Sciatic nerve (tissue), 2 donors: ENCODE measurements around the gene PLLP. TPM values are rescaled to one million over a fixed set of nuclear protein-coding genes. Genes with fewer than 3 reads are reported as not detected.

ENCODE experiments used
- ATAC-seq: fragments of 200-7000 bp; cut with Tn5 transposase; one replicate; pipeline ENCODE4 v1.9.1; 2020; ENCODE audit warnings: mild to moderate bottlenecking, moderate library complexity
- DNase-seq: peaks from one replicate; pipeline ENCODE4 v3.0.0-alpha.2; 2020; ENCODE audit warnings: low spot score
- intact Hi-C: fragments of 100-400 bp; cut with DNase I; formaldehyde crosslinking; loops from one replicate; pipeline ENCODE4 v1.14.2; 2022
- total RNA-seq: library from RNA; stranded (reverse); fragmentation: NEBNext Ultra II Directional; extraction: Animal tissue kit (Norgen Biotek cat#: 25700); gene quantifications from one replicate; pipeline ENCODE4 v1.2.1, GENCODE V29; 2021
- donor health status: DM: no; HTN: no; CAD: no.
- donor health status: DM: no; HTN: no; CAD: no.

Gene PLLP
- total RNA-seq, 1 donor from 2014 or later = 121 TPM

DNA sequence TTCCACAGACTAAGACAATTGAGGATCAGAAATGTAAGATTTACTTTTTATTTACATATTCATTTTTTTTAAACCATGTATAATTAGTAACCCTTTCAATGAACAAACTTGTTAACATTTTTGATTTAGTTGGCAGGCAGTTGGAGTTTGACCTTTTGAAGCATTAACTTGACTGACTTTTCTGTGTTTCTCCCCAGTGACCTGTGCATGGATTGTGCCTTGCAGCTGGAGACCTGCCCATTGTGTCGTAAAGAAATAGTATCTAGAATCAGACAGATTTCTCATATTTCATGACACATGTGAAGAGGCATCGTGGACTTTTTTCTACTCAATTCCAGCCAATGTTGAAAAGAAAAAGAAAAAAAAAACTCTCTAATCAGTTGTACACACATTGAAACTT is 45.8 kb downstream of the PLLP start:
- intact Hi-C loops = no loop called here
- ATAC-seq (no peak), DNase-seq (no peak)

- intact Hi-C loops = no loop called here
- no peak for ATAC-seq
Measured at GRCh38 chr16:57236022-57236350, 48.5 kb downstream of the PLLP start.

DNA sequence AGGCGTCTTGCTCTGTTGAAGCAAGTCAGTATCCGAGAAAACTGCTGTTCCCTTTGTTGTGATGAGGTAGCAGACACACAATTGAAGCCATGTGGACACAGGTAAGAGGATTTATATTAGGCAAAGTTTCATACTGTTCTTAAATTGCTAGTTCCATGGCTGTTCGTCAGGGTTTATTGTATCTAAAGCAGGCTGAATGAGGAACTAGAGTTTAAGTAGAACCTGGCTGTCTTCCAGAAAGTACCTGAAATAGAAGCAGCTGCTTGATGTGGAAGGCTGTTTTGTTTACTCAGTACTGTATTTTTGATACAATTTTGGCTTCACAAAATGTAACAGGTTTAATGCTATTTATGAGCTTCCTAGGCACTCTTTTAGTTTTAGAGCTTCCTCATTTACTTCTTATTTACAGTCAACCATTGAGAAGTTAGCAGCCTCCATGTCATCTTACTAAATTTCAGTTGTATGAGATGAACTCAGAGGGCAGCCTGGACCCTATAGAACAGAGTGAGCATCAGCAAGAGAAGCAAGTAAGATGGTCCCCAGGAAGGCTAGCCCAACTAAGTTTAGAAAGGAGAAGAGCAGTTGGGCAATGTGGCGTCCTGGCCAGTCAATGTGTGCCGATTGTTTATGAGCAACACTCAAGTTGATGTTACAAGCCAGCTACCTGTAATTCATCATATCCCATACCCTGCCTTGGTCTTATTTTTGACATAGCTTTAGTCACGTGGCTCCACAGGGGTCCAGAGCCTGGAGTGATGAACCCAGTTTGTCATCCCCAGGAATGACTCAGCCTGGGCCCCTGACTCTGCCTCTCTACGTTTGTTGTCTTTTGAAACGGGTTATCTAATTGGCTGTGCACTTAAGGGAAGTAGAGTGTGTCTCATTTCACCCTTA is 49.1 kb downstream of the PLLP start:
- no peak for DNase-seq
- intact Hi-C loops = no loop called here
- no peak for ATAC-seq

More at GRCh38 chr16:57236022-57236350, 48.5 kb downstream of the PLLP start:
- no peak for DNase-seq

DNA sequence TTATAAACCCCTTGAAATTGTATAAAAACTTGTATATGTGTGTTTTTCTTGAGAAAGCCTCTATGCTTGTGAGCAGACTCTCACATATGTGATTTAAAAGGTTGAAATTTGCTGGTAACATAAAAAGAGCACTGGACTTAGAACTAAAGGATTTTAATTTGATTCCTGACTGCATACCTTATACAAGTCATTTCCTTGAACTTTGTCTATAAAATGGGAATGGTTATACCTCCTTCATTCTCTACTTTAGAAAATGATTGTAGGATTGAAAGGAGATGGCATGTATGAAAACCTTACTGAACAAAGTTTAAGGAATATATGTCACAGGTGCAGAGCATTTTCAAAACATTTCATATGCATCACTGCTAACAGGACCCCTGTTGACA is 49.8 kb downstream of the PLLP start:
- intact Hi-C loops = no loop called here
- ATAC-seq = no peak

GRCh38 chr16:57233944-57234706 is 50.3 kb downstream of the PLLP start:
- no peak for DNase-seq
- intact Hi-C loops = no loop called here
- no peak for ATAC-seq

More for the DNA sequence above, 49.8 kb downstream of the PLLP start:
- no peak for DNase-seq

DNA sequence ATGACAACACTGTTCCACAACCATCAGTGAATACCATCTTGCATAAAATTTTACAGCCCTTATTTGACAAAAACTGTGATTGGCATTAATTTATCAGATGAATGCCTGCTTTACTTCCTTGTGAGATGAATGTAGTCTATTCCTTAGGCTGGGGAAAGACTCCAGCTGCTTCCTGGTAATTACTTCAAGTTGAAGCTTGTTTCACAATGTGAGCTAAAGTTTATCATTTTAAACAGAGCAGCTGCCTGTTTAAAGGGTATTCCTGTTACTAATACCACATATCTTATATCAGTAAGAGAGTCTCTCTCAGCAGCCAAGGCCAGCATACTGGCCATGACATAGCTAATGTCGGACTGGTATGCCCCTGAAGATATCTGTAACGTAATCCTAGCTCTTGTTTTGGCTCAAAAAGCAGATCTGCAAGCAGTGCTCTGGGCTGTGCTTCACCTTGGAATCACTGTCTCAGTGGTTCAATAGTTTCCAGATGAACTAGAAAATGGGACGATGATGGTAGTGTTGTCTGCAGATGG is 52.6 kb downstream of the PLLP start:
- DNase-seq (no peak), ATAC-seq (no peak)
- intact Hi-C loops = no loop called here

DNA sequence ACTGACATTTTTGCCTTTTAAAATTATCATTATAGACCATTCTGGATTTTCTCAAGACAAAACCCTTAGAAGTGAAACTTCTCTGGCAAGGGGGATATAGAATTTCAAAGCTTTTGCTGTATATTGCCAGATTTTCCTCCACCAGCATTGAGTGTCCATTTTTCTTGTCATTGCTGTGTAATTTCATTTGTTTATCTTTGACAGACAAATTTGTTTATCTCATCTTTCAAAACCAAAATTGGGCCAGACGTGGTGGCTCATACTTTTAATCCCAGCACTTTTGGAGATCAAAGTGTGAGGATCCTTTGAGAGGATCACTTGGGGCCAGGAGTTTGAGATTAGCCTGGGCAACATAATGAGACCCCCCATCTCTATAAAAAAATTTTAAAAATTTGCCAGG is 55.4 kb downstream of the PLLP start:
- ATAC-seq (no peak), DNase-seq (no peak)
- intact Hi-C loops = no loop called here

GRCh38 chr16:57226701-57227621 is 57.5 kb downstream of the PLLP start:
- intact Hi-C loops = no loop called here
- no peak for DNase-seq
- ATAC-seq = no peak

DNA sequence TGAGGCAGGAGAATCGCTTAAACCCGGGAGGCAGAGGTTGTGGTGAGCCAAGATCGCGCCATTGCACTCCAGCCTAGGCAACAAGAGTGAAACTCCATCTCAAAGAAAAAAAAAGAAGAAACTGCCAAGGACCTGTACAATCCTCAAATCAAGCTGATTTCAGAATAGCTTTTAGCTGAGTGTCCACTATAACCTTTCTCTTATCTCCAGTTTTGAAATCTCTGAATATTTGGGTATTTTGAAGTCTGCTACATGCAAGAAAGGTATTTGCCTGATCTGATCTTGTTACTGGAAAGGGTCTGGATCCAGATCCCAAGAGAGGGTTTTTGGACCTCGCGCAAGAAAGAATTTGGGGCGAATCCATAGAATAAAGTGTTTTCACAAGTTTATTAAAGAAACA is 58.5 kb downstream of the PLLP start:
- no peak for ATAC-seq
- intact Hi-C loops = no loop called here
- DNase-seq = no peak

GRCh38 chr16:57224651-57225335 is 59.7 kb downstream of the PLLP start:
- DNase-seq (no peak), ATAC-seq (no peak)
- intact Hi-C loops = no loop called here

- intact Hi-C loops = no loop called here
- ATAC-seq (no peak), DNase-seq (no peak)
Measured at GRCh38 chr16:57223057-57223456, 61.4 kb downstream of the PLLP start.

DNA sequence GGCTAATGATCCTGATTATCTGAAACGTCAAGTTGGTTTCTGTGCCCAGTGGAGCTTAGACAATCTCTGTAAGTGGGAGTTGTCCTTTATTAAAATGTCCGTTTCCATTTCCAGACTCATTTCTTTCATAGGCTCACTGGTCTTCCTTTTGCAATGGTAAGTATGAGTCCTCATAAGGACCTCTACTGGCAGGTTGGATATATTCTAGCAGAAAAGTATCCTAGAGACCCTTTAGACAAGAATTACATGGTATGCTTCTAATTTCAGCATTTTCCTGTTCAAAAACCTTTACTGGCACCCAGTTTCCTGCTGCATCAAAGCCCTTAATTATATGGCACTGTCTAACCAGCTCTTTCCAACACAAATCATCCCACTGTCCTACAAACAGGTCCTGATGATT is 67.5 kb downstream of the PLLP start:
- no peak for ATAC-seq

GRCh38 chr16:57213462-57213861 is 71.0 kb downstream of the PLLP start:
- ATAC-seq (no peak), DNase-seq (no peak)
- intact Hi-C loops = no loop called here

More for the DNA sequence above, 67.5 kb downstream of the PLLP start:
- intact Hi-C loops = no loop called here
- DNase-seq = no peak

GRCh38 chr16:57209780-57210179 is 74.7 kb downstream of the PLLP start:
- ATAC-seq = no peak
- intact Hi-C loops = no loop called here
- DNase-seq = no peak

- ATAC-seq (no peak), DNase-seq (no peak)
- intact Hi-C loops = no loop called here
Measured at GRCh38 chr16:57208926-57209325, 75.5 kb downstream of the PLLP start.
